Mucosa of stomach (tissue), 1 donor: Measurements from ENCODE around the gene UNC5C.

ENCODE experiments used
- H3K27me3 ChIP-seq: one replicate; pipeline ENCODE4 v1.7.0; 2013; ENCODE audit warnings: mild to moderate bottlenecking, low read length; ENCODE audit not compliant: control insufficient read depth, insufficient read depth
- H3K36me3 ChIP-seq: one replicate; pipeline ENCODE4 v1.7.0; 2013; ENCODE audit warnings: low read length; ENCODE audit not compliant: control insufficient read depth, insufficient read depth
- H3K4me1 ChIP-seq: one replicate; pipeline ENCODE4 v1.7.0; 2013; ENCODE audit warnings: mild to moderate bottlenecking, low read length; ENCODE audit not compliant: control insufficient read depth, insufficient read depth
- H3K4me3 ChIP-seq: one replicate; pipeline ENCODE4 v1.7.0; 2013; ENCODE audit warnings: low read length
- H3K9ac ChIP-seq: one replicate; pipeline ENCODE4 v1.7.0; 2013; ENCODE audit warnings: mild to moderate bottlenecking, low read length, moderate library complexity
- H3K9me3 ChIP-seq: one replicate; pipeline ENCODE4 v1.7.0; 2013; ENCODE audit warnings: mild to moderate bottlenecking, low read length, moderate library complexity; ENCODE audit not compliant: control insufficient read depth
- donor health status: Pancreatic carcinoma.

UNC5C gene

GRCh38 chr4:95556207-95556859, 7.6 kb upstream of the UNC5C start:
- Histone ChIP-seq H3K36me3 (no peaks in the 10 kb centered on the region), H3K27me3 (no peaks in the 10 kb centered on the region), H3K4me3 (no peak overlapping the region), H3K9me3 (no peaks in the 10 kb centered on the region), H3K4me1 (no peaks in the 10 kb centered on the region), H3K9ac (no peak overlapping the region)

- no peak overlapping the region for H3K9ac ChIP-seq
- no peak overlapping the region for H3K4me3 ChIP-seq
Measured at GRCh38 chr4:95552942-95553550, 4.3 kb upstream of the UNC5C start.

GRCh38 chr4:95551653-95552052, 2.9 kb upstream of the UNC5C start:
- Histone ChIP-seq H3K4me1 (no peaks in the 10 kb centered on the region), H3K36me3 (no peaks in the 10 kb centered on the region), H3K27me3 (peaks cover 33% of the 10 kb centered on the region), H3K4me3 (no peak overlapping the region), H3K9ac (no peak overlapping the region), H3K9me3 (no peaks in the 10 kb centered on the region)

More at GRCh38 chr4:95552942-95553550, 4.3 kb upstream of the UNC5C start:
- Histone ChIP-seq H3K4me1 (no peaks in the 10 kb centered on the region), H3K36me3 (no peaks in the 10 kb centered on the region), H3K9me3 (no peaks in the 10 kb centered on the region), H3K27me3 (peaks cover 22% of the 10 kb centered on the region)

GRCh38 chr4:95550115-95550987, 1.6 kb upstream of the UNC5C start:
- Histone ChIP-seq H3K9ac (no peak overlapping the region), H3K4me1 (no peaks in the 10 kb centered on the region), H3K4me3 (no peak overlapping the region), H3K27me3 (peaks cover 33% of the 10 kb centered on the region), H3K9me3 (no peaks in the 10 kb centered on the region), H3K36me3 (no peaks in the 10 kb centered on the region)

- Histone ChIP-seq H3K9ac (peak overlapping the region; percentile 55), H3K4me3 (no peak overlapping the region), H3K27me3 (peaks cover 33% of the 10 kb centered on the region), H3K36me3 (no peaks in the 10 kb centered on the region), H3K9me3 (no peaks in the 10 kb centered on the region), H3K4me1 (no peaks in the 10 kb centered on the region)
Measured at GRCh38 chr4:95549246-95550114, 707 bp upstream of the UNC5C start.

- H3K4me3 ChIP-seq = no peak overlapping the region
- no peaks in the 10 kb centered on the region for H3K36me3 ChIP-seq
- peaks cover 33% of the 10 kb centered on the region for H3K27me3 ChIP-seq
- peak overlapping the region; percentile 31 for H3K9ac ChIP-seq
- H3K4me1 ChIP-seq = no peaks in the 10 kb centered on the region
- no peaks in the 10 kb centered on the region for H3K9me3 ChIP-seq
Measured at GRCh38 chr4:95547715-95548471, 880 bp downstream of the UNC5C start.

- no peak overlapping the region for H3K4me3 ChIP-seq
- H3K9ac ChIP-seq = peak overlapping the region; percentile 31
- H3K9me3 ChIP-seq = no peaks in the 10 kb centered on the region
- peaks cover 33% of the 10 kb centered on the region for H3K27me3 ChIP-seq
- no peaks in the 10 kb centered on the region for H3K4me1 ChIP-seq
- H3K36me3 ChIP-seq = no peaks in the 10 kb centered on the region
Measured at GRCh38 chr4:95546866-95547714, 1.7 kb downstream of the UNC5C start.

- Histone ChIP-seq H3K27me3 (peaks cover 33% of the 10 kb centered on the region), H3K9me3 (no peaks in the 10 kb centered on the region), H3K4me1 (no peaks in the 10 kb centered on the region), H3K9ac (no peak overlapping the region), H3K4me3 (no peak overlapping the region), H3K36me3 (no peaks in the 10 kb centered on the region)
Measured at GRCh38 chr4:95546221-95546620, 2.6 kb downstream of the UNC5C start.

GRCh38 chr4:95545546-95545945, 3.2 kb downstream of the UNC5C start:
- Histone ChIP-seq H3K27me3 (peaks cover 30% of the 10 kb centered on the region), H3K36me3 (no peaks in the 10 kb centered on the region), H3K9ac (no peak overlapping the region), H3K4me3 (no peak overlapping the region), H3K9me3 (no peaks in the 10 kb centered on the region), H3K4me1 (no peaks in the 10 kb centered on the region)

- no peaks in the 10 kb centered on the region for H3K36me3 ChIP-seq
- no peaks in the 10 kb centered on the region for H3K4me1 ChIP-seq
- H3K4me3 ChIP-seq = no peak overlapping the region
- H3K9ac ChIP-seq = no peak overlapping the region
- H3K9me3 ChIP-seq = no peaks in the 10 kb centered on the region
- peaks cover 19% of the 10 kb centered on the region for H3K27me3 ChIP-seq
Measured at GRCh38 chr4:95544113-95545103, 4.4 kb downstream of the UNC5C start.
